Stomach (tissue), 4 donors: ENCODE results near the gene GP2.

ENCODE experiments used
- CTCF ChIP-seq, 7 experiments: fragments of 450-650 bp in 4 of 7; fragments of 200-600 bp in 3 of 7; sonication (generic) in 3 of 7; IDR thresholded peaks; one replicate each; pipeline ENCODE4 v1.5.1; 2016 to 2019; ENCODE audit warnings: antibody characterized with exemption in 7 of 7, control low read depth in 2 of 7, mild to moderate bottlenecking in 1 of 7
- POLR2A ChIP-seq, 4 donors: fragments of 450-650 bp; IDR thresholded peaks; one replicate each; pipeline ENCODE4 v1.6.1; 2016; ENCODE audit warnings: antibody characterized with exemption in 4 of 4, control low read depth in 2 of 4, mild to moderate bottlenecking in 1 of 4, moderate library complexity in 1 of 4

- TF ChIP-seq CTCF (IDR thresholded peaks at IDR 0.05) (no peak), POLR2A (IDR thresholded peaks at IDR 0.05) (no peak)
These were observed 7.1 kb downstream of the GP2 start for GRCh38 chr16:20320178-20320577.
